HT-29 (cell line): Measurements from ENCODE around the gene NHSL1. TPM values are rescaled to one million over a fixed set of nuclear protein-coding genes. Genes with fewer than 3 reads are reported as not detected.

Experiments used
- DNase-seq: peaks from one replicate; pipeline ENCODE4 v3.0.0-alpha.2; 2015; ENCODE audit warnings: low spot score
- total RNA-seq: library from RNA; depleted of rRNA; stranded (reverse); fragments of >200 nt; shearing (Covaris generic); gene quantifications from 2 replicates; pipeline ENCODE4 v1.2.3, GENCODE V29; 2014

The NHSL1 gene
- total RNA-seq, 1 experiment from 2014 or later = 15.6 TPM

DNA sequence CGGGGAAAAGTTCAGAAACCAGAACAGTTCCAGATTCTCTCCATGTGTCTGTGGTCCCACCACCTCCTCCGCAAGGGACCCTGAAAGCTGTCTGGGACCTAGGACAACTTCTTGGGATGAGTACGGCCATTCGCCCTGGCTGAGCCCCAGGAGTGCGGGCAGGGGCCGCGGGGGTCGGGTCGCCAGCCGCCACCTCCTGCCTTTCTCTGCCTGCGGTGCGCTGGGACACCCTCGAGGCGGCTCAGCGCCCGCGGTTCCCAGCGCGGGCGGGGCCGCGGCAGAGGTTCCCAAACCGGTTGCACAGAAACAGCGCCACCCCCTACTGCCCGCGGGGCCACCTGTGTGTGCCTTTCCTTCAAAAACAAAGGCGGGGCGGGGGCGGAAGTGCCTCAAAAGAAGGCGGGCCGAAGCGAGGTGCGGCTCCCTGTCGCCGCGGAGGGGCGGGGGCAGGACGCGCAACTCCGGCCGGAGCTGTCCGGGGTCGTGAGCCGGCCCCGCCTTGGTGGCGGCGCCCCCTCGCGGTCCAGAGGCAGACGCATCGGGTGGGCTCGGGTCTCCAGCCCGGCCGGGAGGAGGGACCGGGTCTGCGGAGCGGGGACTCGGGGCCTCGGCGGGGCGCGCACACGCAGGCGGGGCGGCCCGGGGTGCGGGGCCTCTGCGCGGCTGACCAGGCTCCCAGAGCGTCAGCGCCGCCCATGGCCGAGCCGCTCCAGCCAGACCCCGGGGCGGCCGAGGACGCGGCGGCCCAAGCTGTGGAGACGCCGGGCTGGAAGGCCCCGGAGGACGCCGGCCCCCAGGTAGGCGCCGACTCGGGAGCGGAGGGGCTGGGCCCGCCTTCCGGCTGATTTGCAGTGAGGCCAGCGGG, 95.3 kb downstream of the NHSL1 start, which contains the start of gene HEBP2:
Gene HEBP2, plus strand, starts transcription at position 423 of the 865 bp plus-strand sequence. Its CDS starts 273 bp downstream, at position 696.
- DNase-seq = peak; percentile 95

DNA sequence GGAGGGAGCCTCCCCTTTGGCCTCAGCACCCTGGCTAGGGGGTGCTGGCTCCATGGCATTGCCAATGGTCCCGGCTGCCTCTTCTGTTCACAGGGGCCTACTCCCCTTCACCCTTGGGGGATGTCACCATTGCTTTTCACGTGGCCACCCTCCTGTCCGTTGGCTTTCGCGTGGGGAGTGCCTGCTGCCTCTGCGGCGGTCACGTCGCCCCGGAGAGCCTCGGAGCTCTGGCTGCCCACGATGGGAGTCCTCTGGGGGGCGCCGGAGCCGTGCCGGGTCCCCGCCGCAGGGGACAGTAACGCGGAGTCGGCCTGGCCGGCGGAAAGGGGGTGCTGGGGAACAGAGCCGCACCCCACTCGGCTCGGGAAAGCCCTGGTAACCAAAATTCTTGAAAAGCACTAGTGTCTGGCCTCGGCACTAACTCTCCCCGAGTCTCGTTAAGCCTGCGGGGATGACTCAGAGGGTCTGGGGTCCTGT, 95.9 kb downstream of the NHSL1 start:
- no peak for DNase-seq

DNA sequence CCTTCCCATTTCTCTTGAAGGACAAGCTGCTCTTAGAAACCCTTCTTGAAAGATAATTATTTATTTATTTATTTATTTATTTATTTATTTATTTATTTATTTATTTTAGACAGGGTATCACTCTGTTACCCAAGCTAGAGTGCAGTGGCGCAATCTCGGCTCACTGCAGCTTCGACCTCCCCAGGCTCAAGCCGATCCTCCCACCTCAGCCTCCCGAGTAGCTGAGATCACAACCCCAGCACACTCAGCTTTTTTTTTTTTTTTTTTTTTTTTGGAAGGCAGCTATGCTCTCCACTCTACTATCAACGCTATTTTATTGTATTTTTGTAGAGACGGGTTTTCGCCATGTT, 96.5 kb downstream of the NHSL1 start:
- DNase-seq = no peak

DNA sequence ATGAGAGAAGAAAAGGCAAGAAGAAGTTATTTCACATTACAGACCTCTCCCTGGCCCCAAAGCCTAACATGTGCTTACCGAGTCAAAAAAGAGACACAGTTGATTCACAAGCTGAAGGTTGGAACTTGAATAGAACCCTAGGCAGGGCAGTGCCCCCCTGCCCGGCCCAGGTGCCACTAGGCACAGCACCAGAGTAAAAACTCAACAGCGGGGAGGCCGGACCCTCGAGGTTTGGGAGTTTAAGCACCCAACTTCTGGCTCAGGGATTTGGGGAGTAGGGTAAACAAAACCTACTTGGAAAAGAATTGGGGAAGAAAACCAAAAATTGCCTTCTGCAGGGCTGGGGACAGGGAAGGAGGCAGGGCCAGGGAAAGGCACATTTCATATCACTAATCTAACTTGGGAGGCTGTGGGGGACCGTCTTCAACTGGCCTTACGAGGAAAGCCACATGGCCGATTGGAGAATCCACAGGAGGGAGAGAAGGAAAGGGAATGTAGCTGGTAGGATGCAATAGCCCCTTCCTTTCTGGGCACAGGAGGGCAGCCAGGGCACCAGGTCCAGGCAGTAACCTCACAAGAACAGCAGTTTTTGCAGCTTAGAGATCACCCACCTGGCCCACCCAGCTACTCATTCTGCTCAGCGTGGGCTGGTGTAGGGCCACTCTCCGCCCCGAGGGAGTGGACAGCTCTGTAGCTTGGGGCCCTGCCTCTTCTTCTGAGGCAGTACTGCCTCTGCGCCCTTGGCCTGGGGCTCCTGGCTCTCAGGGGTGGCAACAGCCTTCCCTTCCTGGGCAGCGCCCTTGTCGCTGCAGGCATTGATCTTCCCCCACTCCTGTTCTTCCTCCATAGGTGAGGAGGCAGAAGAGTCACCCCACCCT, 97.1 kb downstream of the NHSL1 start:
- no peak for DNase-seq

DNA sequence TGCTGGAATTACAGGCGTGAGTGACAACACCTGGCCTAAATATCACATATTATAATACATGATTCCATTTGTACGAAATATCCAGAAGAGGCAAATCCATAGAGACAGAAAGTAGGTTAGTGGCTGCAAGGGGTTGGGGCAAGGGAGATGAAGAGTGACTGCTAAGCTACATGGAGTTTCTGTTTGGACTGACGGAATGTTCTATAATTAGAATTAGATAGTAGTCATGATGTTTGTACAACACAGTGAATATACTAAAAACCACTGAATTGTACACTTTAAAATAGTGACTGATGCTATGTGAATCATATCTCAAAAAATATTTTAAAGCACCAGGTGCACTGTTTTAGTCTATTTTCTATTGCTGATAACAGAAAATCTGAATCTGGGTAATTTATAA, 99.0 kb downstream of the NHSL1 start:
- no peak for DNase-seq

GRCh38 chr6:138397128-138398122, 101.9 kb downstream of the NHSL1 start:
- no peak for DNase-seq

DNA sequence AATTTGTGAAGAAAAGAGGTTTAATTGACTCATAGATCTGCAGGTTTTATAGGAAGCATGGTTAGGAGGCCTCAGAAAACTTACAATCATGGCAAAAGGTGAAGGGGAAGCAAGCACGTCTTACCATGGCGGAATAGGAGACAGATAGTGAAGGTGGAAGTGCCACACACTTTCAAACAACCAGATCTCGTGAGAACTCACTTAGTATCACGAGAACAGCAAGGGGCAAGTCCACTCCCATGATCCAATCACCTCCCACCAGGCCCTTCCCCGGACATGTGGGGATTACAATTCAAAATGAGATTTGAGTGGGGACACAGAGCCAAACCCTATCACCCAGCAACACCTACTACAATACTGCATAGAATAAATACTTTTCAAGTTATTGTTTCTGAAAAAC, 102.6 kb downstream of the NHSL1 start:
- DNase-seq = no peak

GRCh38 chr6:138393871-138394783, 105.2 kb downstream of the NHSL1 start:
- DNase-seq = no peak

DNA sequence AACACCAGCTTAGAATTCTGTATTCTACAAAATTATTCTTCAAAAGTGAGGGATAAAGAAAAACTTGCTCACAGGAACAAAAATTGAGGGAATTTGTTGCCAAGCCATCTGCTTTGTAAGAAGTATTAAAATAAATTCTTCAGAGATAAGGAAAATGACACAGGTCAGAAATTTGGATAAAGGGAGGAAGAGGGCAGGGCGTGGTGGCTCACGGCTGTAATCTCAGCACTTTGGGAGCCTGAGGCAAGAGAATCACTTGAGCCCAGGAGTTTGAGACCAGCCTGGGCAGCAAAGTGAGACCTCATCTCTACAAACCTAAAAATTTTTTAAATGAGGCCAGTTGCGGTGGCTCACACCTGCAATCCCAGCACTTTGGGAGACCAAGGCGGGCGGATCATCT, 109.7 kb downstream of the NHSL1 start:
- no peak for DNase-seq

- DNase-seq = no peak
Observed at GRCh38 chr6:138387577-138388368, 111.5 kb downstream of the NHSL1 start.

DNA sequence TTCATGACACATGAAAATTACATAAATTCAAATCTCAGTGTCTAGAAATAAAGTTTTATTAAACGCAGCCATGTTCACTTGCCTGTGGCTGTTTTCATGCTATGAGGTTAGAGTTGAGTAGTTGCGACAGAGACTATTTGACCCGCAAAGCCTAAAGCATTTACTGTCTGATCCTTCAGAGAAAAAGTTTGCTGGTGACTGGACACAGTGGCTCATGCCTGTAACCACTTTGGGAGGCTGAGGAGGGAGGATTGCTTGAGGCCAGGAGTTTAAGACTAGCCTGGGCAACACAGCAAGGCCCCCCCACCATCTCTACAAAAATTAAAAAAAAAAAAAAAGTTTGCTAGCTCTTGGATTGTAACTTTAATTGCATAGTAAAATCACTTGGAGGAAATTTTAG, 112.4 kb downstream of the NHSL1 start:
- DNase-seq = no peak

- DNase-seq = no peak
Observed at GRCh38 chr6:138383776-138384175, 115.5 kb downstream of the NHSL1 start.

- DNase-seq = no peak
Observed at GRCh38 chr6:138382498-138383265, 116.6 kb downstream of the NHSL1 start.

DNA sequence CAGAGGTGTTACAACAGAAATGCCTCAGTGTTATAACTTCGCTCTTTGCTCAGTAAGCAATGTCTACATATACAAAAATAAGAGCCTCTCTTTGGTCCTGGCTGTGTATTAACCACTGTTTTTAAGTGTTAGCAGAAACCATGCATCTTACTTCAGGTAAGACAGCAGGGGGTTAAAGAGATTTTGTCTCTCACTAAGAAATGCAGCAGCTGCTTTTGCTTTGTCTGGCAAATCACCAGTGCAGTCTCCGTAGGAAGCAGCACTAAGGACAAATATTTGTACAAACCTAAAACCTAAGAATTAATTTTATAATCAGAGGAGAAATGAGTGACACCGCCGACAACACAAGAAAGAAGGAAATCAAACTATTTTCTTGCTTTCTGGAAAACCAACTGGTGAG, 120.8 kb downstream of the NHSL1 start:
- no peak for DNase-seq

GRCh38 chr6:138377844-138378243, 121.5 kb downstream of the NHSL1 start, which contains the start of gene SMIM28:
TSS of gene SMIM28 (plus strand) at chr6:138377905. CDS start at chr6:138378073, 168 bp downstream.
- DNase-seq = no peak

DNA sequence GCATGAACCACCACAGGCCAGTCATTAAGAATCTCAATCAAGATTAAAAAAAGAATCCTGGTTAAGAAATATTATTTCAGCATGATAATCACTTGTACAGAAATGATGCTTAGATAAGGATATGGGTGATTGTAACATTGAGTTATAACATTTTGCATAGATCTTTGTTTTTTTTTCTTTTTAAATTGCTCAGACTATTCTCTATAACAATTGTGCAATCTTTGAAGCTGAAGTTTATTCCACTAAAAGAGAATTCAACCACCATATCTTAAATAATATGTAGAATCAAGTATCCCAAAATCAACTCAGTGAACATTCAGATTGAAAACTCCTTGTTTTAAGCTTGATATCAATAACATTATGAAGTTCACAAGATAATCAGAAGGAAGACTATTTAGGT, 122.3 kb downstream of the NHSL1 start:
- no peak for DNase-seq

GRCh38 chr6:138374815-138375214, 124.5 kb downstream of the NHSL1 start:
- DNase-seq = no peak

DNA sequence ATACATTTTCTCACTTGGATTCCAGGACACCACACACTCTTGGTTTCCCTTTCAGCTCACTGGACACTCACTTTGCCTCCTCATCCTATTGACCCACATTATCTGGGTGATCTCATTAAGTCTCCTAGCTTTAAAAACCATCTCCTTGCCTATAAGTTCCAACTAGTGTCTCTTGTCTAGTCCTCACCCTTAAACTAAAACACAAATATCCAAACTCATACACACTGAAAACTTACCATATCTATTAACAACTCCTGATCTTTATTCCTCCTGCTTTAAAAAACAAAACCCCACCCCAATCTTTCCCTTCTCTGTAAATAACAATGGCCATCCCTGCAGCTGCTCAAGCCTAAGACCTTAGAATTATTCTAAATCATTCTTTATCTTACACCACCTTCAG, 125.1 kb downstream of the NHSL1 start:
- DNase-seq = no peak
